Smooth muscle cell (in vitro differentiated cells): ENCODE measurements around the gene LINGO1. TPM values are rescaled to one million over a fixed set of nuclear protein-coding genes. Genes with fewer than 3 reads are reported as not detected.

Experiments
- DNase-seq: peaks from one replicate; lab custom pipeline; 2025; ENCODE audit not compliant: unreplicated experiment; lab: John Stamatoyannopoulos, UW
- H2AFZ ChIP-seq: fragments of 200-600 bp; sonication (generic); 2 replicates; pipeline ENCODE4 v1.6.0; 2016; ENCODE audit warnings: antibody characterized with exemption, low read depth, mild to moderate bottlenecking
- H3F3A ChIP-seq: fragments of 200-600 bp; sonication (generic); 2 replicates; pipeline ENCODE4 v1.6.0; 2017; ENCODE audit warnings: antibody characterized with exemption, low read depth
- H3K27ac ChIP-seq: fragments of 200-600 bp; sonication (generic); 2 replicates; pipeline ENCODE4 v1.5.1; 2016; ENCODE audit warnings: low read depth, mild to moderate bottlenecking
- H3K27me3 ChIP-seq: fragments of 200-600 bp; sonication (generic); 2 replicates; pipeline ENCODE4 v1.6.1; 2016; ENCODE audit warnings: low read depth, mild to moderate bottlenecking
- H3K36me3 ChIP-seq: fragments of 200-600 bp; sonication (generic); 2 replicates; pipeline ENCODE4 v1.5.1; 2016; ENCODE audit warnings: low read depth
- H3K4me1 ChIP-seq: fragments of 200-600 bp; sonication (generic); 2 replicates; pipeline ENCODE4 v1.5.1; 2016; ENCODE audit warnings: low read depth
- H3K4me2 ChIP-seq: fragments of 200-600 bp; sonication (generic); 2 replicates; pipeline ENCODE4 v1.6.0; 2016; ENCODE audit warnings: mild to moderate bottlenecking
- H3K4me3 ChIP-seq: fragments of 200-600 bp; sonication (generic); 2 replicates; pipeline ENCODE4 v1.5.1; 2016; ENCODE audit warnings: mild to moderate bottlenecking
- H3K79me2 ChIP-seq: fragments of 200-600 bp; sonication (generic); 2 replicates; pipeline ENCODE4 v1.6.0; 2016; ENCODE audit warnings: low read depth, mild to moderate bottlenecking
- H3K9ac ChIP-seq: fragments of 200-600 bp; sonication (generic); 2 replicates; pipeline ENCODE4 v1.6.0; 2016; ENCODE audit warnings: low read depth
- H3K9me3 ChIP-seq: fragments of 200-600 bp; sonication (generic); replicated peaks from 2 replicates; pipeline ENCODE4 v1.5.1; 2016; ENCODE audit warnings: low read depth
- H4K20me1 ChIP-seq: fragments of 200-600 bp; sonication (generic); 2 replicates; pipeline ENCODE4 v1.6.0; 2016; ENCODE audit warnings: low read depth
- CTCF ChIP-seq: fragments of 200-600 bp; sonication (generic); IDR thresholded peaks from 2 replicates; pipeline ENCODE4 v1.5.1; 2017; ENCODE audit warnings: borderline replicate concordance, mild to moderate bottlenecking, antibody characterized with exemption; ENCODE audit not compliant: insufficient read depth, poor library complexity, severe bottlenecking
- WGBS: methylation state at CpG from one replicate; pipeline ENCODE4 v1.1.7; 2016; ENCODE audit warnings: low lambda C conversion rate; 5-methylcytosine and 5-hydroxymethylcytosine counted together
- polyA plus RNA-seq: library from polyadenylated mRNA; unstranded; fragments of >200 nt; fragmentation: Nextera tagmentation; extraction: Ambion mirVana; gene quantifications from 2 replicates; pipeline ENCODE4 v1.2.1, GENCODE V29; 2016
- total RNA-seq: library from RNA; depleted of rRNA; stranded (reverse); fragments of >200 nt; gene quantifications from 2 replicates; pipeline ENCODE4 v1.2.3, GENCODE V29; 2014

LINGO1 gene
- total and polyA plus RNA-seq, 2 experiments from 2014 or later, result 3.5 to 13.4 TPM

DNA sequence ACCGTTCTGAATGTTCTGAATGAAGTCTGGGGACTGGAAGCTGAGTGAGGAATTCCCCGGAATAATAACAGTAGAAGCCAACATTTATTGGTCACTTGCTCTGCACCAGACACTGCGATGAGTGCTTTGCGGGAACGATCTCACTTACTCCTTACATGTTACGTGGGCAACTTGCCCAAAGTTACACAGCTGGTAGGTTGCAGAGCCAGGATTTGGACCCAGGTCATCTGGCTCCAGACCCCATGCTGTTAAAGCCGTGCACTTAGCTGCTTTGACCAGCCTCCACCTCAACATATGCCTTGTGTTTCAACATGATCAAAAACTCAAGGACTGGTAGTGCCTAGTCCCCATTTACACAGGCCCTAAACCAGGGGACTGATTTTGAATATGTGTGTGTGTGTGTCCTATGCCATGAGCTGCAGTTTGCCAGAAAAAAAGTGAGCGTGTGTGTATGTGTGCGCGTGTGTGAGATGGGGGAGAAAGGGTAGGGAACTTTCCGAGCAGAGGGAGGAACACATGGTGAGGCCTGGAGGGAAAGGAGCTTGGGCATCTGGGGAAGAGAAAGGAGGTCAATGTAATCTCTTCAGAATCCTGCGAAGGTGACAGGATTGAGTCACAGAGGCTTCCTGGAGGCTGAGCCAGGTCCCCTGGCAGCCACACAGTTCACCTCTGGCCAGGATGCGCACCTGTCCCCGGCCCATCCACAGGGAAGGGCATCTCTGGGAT lies 28.9 kb downstream of the LINGO1 start:
- Histone ChIP-seq H3K9me3 (no peaks in the 10 kb centered on the region), H3K79me2 (no peaks in the 10 kb centered on the region)

GRCh38 chr15:77602800-77603199 lies 29.9 kb downstream of the LINGO1 start:
- WGBS, result 100% methylated on average over 1 of the region's 1 CpG
- TF ChIP-seq CTCF, result no peak
- DNase-seq, result no peak

More for the DNA sequence above, 28.9 kb downstream of the LINGO1 start:
- Histone ChIP-seq H3K9ac (no peak overlapping the region), H3K27me3 (no peaks in the 10 kb centered on the region), H3F3A (peaks cover 15% of the 10 kb centered on the region), H3K4me2 (no peak overlapping the region), H4K20me1 (no peaks in the 10 kb centered on the region), H3K27ac (peak overlapping the region; percentile 11), H2AFZ (no peak overlapping the region), H3K4me3 (no peak overlapping the region), H3K4me1 (peaks cover 42% of the 10 kb centered on the region), H3K36me3 (no peaks in the 10 kb centered on the region)
- WGBS, result 67% methylated on average over 14 of the region's 14 CpGs
- TF ChIP-seq CTCF, result no peak
- DNase-seq, result no peak

DNA sequence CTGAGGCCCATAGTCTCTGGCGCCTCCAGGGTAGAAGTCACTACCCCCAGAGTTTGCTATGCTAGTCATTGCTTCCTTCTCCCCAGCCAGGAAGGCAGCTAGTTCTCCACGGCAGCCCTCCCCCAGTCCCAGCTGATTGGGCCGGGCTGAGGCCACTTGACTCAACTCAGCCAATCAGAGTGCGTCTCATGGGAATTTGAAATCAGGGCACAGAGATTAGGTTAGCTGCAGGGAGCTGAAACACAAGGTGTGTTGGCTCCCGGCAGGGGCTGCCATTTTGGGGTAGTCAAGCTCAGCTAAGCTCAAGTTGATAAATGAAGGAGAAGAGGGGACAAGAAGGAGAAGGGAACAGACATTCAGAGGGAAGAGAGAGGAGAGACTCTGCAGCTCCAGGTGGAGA lies 32.8 kb downstream of the LINGO1 start:
- Histone ChIP-seq H3K27ac (no peak overlapping the region), H3K4me1 (peaks cover 19% of the 10 kb centered on the region), H3K9ac (no peak overlapping the region), H3K4me3 (no peak overlapping the region), H3K36me3 (no peaks in the 10 kb centered on the region), H3K27me3 (no peaks in the 10 kb centered on the region), H3K4me2 (no peak overlapping the region), H3K79me2 (no peaks in the 10 kb centered on the region), H4K20me1 (no peaks in the 10 kb centered on the region), H2AFZ (no peak overlapping the region), H3K9me3 (no peaks in the 10 kb centered on the region), H3F3A (peaks cover 6% of the 10 kb centered on the region)
- TF ChIP-seq CTCF, result no peak
- no peak for DNase-seq
- WGBS, result 85% methylated on average over 5 of the region's 5 CpGs

More at GRCh38 chr15:77602800-77603199, 29.9 kb downstream of the LINGO1 start:
- no peaks in the 10 kb centered on the region for H3K27me3 ChIP-seq
- no peaks in the 10 kb centered on the region for H3K79me2 ChIP-seq
- no peak overlapping the region for H3K9ac ChIP-seq
- no peak overlapping the region for H3K4me3 ChIP-seq
- no peak overlapping the region for H3K27ac ChIP-seq
- H2AFZ ChIP-seq, result no peak overlapping the region
- H3F3A ChIP-seq, result peaks cover 15% of the 10 kb centered on the region
- no peaks in the 10 kb centered on the region for H3K9me3 ChIP-seq
- H3K36me3 ChIP-seq, result no peaks in the 10 kb centered on the region
- H3K4me1 ChIP-seq, result peaks cover 36% of the 10 kb centered on the region
- no peaks in the 10 kb centered on the region for H4K20me1 ChIP-seq
- H3K4me2 ChIP-seq, result no peak overlapping the region

- 72% methylated on average over 14 of the region's 14 CpGs for WGBS
- Histone ChIP-seq H3F3A (peaks cover 6% of the 10 kb centered on the region), H3K79me2 (no peaks in the 10 kb centered on the region), H3K27me3 (no peaks in the 10 kb centered on the region), H3K4me3 (no peak overlapping the region), H3K27ac (no peak overlapping the region), H2AFZ (no peak overlapping the region), H3K36me3 (no peaks in the 10 kb centered on the region), H4K20me1 (no peaks in the 10 kb centered on the region), H3K9me3 (no peaks in the 10 kb centered on the region), H3K9ac (no peak overlapping the region), H3K4me2 (no peak overlapping the region), H3K4me1 (peaks cover 15% of the 10 kb centered on the region)
- no peak for DNase-seq
- TF ChIP-seq CTCF, result no peak
Observed at GRCh38 chr15:77599357-77599756, 33.4 kb downstream of the LINGO1 start.
